ENCODE measurements around the gene FBXL17. TPM values are rescaled to one million over a fixed set of nuclear protein-coding genes. Genes with fewer than 3 reads are reported as not detected.

The FBXL17 gene
- total RNA-seq, 1 experiment from 2014 or later: 8.8 TPM

GRCh38 chr5:108303086-108303485, 78.8 kb downstream of the FBXL17 start:
- Histone ChIP-seq H3K4me3 (ENCODE audit: low read length) (no peak overlapping the region), H3K27ac (ENCODE audit: low read length) (no peak overlapping the region), H3K9me3 (ENCODE audit: low read length) (no peaks in the 10 kb centered on the region), H3K4me2 (ENCODE audit: low read length) (no peak overlapping the region), H3K27me3 (ENCODE audit: low read length) (no peaks in the 10 kb centered on the region), H3K9ac (ENCODE audit: low read length) (no peak overlapping the region), H3K79me2 (ENCODE audit: low read length) (no peaks in the 10 kb centered on the region), H2AFZ (ENCODE audit: low read length) (no peak overlapping the region), H3K4me1 (ENCODE audit: insufficient read depth, low read length) (no peaks in the 10 kb centered on the region), H4K20me1 (ENCODE audit: low read length) (no peaks in the 10 kb centered on the region), H3F3A (ENCODE audit: low read length, unreplicated experiment) (no peaks in the 10 kb centered on the region), H3K36me3 (ENCODE audit: low read depth, low read length) (no peaks in the 10 kb centered on the region), H3K9me2 (replicated peaks; ENCODE audit: low read length) (no peaks in the 10 kb centered on the region)
- no TSS peak for BruUV-seq (replicated peaks)
- ATAC-seq: no peak
- TF ChIP-seq CTCF (conservative IDR thresholded peaks at IDR 0.05; ENCODE audit: low read depth, low read length) (no peak), EZH2 (IDR thresholded peaks at IDR 0.05; ENCODE audit: low read length, unreplicated experiment) (no peak), EZH2phosphoT487 (IDR thresholded peaks at IDR 0.05; ENCODE audit: borderline replicate concordance, low read length) (no peak)
- intact Hi-C loops (cut with micrococcal nuclease): no loop called here
- ChIA-PET CTCF (interaction anchor here (0.6 kb wide), 1 partner anchor 43 kb away, joined by 6 read pairs; no protein-coding TSS in a partner anchor), POLR2A (ENCODE audit: unreplicated experiment) (interaction anchor here (0.7 kb wide), 1 partner anchor 72 kb away, joined by 7 read pairs; no protein-coding TSS in a partner anchor)
- no peak for DNase-seq

GRCh38 chr5:108297042-108297601, 84.8 kb downstream of the FBXL17 start:
- H3K9me3 ChIP-seq (ENCODE audit: low read length): no peaks in the 10 kb centered on the region
- intact Hi-C loops (cut with micrococcal nuclease): loop anchor here (1.0 to 2.0 kb wide), 3 partner anchors 20 to 48 kb away; no protein-coding TSS in a partner anchor
- H3K4me1 ChIP-seq (ENCODE audit: insufficient read depth, low read length): peaks cover 17% of the 10 kb centered on the region
- ChIA-PET POLR2A (ENCODE audit: unreplicated experiment) (no interaction called here), CTCF (no interaction called here)
- TF ChIP-seq CTCF (conservative IDR thresholded peaks at IDR 0.05; ENCODE audit: low read depth, low read length): no peak; the same call in 1 of the 2 replicates
- TF ChIP-seq EZH2phosphoT487 (IDR thresholded peaks at IDR 0.05; ENCODE audit: borderline replicate concordance, low read length): no peak
- no peak overlapping the region for H3K4me2 ChIP-seq (ENCODE audit: low read length)
- no peak overlapping the region for H3K27ac ChIP-seq (ENCODE audit: low read length)
- H3K36me3 ChIP-seq (ENCODE audit: low read depth, low read length): no peaks in the 10 kb centered on the region
- H2AFZ ChIP-seq (ENCODE audit: low read length): no peak overlapping the region
- ATAC-seq (peak; percentile 80), DNase-seq (peak; percentile 16)
- BruUV-seq (replicated peaks): no TSS peak
- no peaks in the 10 kb centered on the region for H4K20me1 ChIP-seq (ENCODE audit: low read length)
- H3K9ac ChIP-seq (ENCODE audit: low read length): no peak overlapping the region
- no peaks in the 10 kb centered on the region for H3K9me2 ChIP-seq (replicated peaks; ENCODE audit: low read length)
- no peak overlapping the region for H3K4me3 ChIP-seq (ENCODE audit: low read length)
- H3F3A ChIP-seq (ENCODE audit: low read length, unreplicated experiment): no peaks in the 10 kb centered on the region
- H3K27me3 ChIP-seq (ENCODE audit: low read length): no peaks in the 10 kb centered on the region
- H3K79me2 ChIP-seq (ENCODE audit: low read length): no peaks in the 10 kb centered on the region

GRCh38 chr5:108295578-108296368, 86.1 kb downstream of the FBXL17 start:
- Histone ChIP-seq H4K20me1 (ENCODE audit: low read length) (no peaks in the 10 kb centered on the region), H3K79me2 (ENCODE audit: low read length) (no peaks in the 10 kb centered on the region), H2AFZ (ENCODE audit: low read length) (no peak overlapping the region), H3F3A (ENCODE audit: low read length, unreplicated experiment) (no peaks in the 10 kb centered on the region), H3K36me3 (ENCODE audit: low read depth, low read length) (no peaks in the 10 kb centered on the region), H3K4me3 (ENCODE audit: low read length) (no peak overlapping the region), H3K27ac (ENCODE audit: low read length) (peak overlapping the region; percentile 27), H3K9me2 (replicated peaks; ENCODE audit: low read length) (no peaks in the 10 kb centered on the region), H3K4me2 (ENCODE audit: low read length) (peak overlapping the region; percentile 28), H3K9me3 (ENCODE audit: low read length) (no peaks in the 10 kb centered on the region), H3K4me1 (ENCODE audit: insufficient read depth, low read length) (peaks cover 17% of the 10 kb centered on the region), H3K27me3 (ENCODE audit: low read length) (no peaks in the 10 kb centered on the region), H3K9ac (ENCODE audit: low read length) (no peak overlapping the region)
- no TSS peak for BruUV-seq (replicated peaks)
- DNase-seq (peak; percentile 55), ATAC-seq (peak; percentile 80)
- POLR2A ChIA-PET (ENCODE audit: unreplicated experiment): no interaction called here
- intact Hi-C loops (cut with micrococcal nuclease): loop anchor here (2.0 kb wide), 2 partner anchors 21 to 35 kb away; no protein-coding TSS in a partner anchor
- no peak for TF ChIP-seq EZH2phosphoT487 (IDR thresholded peaks at IDR 0.05; ENCODE audit: borderline replicate concordance, low read length)
- no peak for TF ChIP-seq CTCF (conservative IDR thresholded peaks at IDR 0.05; ENCODE audit: low read depth, low read length)
- TF ChIP-seq EZH2 (IDR thresholded peaks at IDR 0.05; ENCODE audit: low read length, unreplicated experiment): no peak
- CTCF ChIA-PET: interaction anchor here (0.6 kb wide), 1 partner anchor 50 kb away, joined by 4 read pairs; no protein-coding TSS in a partner anchor
